ENCODE measurements around the gene SLC15A5.

DNA sequence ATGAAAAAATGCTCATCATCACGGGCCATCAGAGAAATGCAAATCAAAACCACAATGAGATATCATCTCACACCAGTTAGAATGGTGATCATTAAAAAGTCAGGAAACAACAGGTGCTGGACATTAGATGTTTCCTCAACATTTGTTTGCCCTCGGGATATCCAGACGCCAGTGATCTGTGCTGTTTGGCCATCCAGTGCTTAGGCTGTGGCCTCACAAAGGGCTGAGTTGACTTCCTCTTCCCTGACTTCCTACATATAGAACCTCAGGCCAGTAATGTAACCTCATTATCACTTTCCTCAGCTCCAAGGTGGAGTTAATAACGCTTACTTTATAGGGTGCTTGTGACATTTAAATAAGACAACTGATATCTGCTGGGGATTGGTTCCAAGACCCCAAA lies 51.8 kb downstream of the SLC15A5 start:
- TF ChIP-seq, protein P1, sequence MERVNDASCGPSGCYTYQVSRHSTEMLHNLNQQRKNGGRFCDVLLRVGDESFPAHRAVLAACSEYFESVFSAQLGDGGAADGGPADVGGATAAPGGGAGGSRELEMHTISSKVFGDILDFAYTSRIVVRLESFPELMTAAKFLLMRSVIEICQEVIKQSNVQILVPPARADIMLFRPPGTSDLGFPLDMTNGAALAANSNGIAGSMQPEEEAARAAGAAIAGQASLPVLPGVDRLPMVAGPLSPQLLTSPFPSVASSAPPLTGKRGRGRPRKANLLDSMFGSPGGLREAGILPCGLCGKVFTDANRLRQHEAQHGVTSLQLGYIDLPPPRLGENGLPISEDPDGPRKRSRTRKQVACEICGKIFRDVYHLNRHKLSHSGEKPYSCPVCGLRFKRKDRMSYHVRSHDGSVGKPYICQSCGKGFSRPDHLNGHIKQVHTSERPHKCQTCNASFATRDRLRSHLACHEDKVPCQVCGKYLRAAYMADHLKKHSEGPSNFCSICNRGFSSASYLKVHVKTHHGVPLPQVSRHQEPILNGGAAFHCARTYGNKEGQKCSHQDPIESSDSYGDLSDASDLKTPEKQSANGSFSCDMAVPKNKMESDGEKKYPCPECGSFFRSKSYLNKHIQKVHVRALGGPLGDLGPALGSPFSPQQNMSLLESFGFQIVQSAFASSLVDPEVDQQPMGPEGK (CRISPR knock-in tag; IDR thresholded peaks at IDR 0.05; ENCODE audit: borderline replicate concordance) = no peak
- TF ChIP-seq RARB (CRISPR knock-in tag; IDR thresholded peaks at IDR 0.05) (no peak), CSDC2 (CRISPR knock-in tag; IDR thresholded peaks at IDR 0.05) (no peak), TCF4 (CRISPR knock-in tag; IDR thresholded peaks at IDR 0.05; ENCODE audit: borderline replicate concordance) (no peak), ESRRG (CRISPR knock-in tag; IDR thresholded peaks at IDR 0.05) (no peak)

Data from SK-N-SH treated with all-trans-retinoic acid at 6 μM for 48 hours (cell line).